Keratinocyte (primary cell): Measurements from ENCODE around the gene GRIA2.

ENCODE experiments used
- EZH2 ChIP-seq: IDR thresholded peaks from one replicate; pipeline ENCODE4 v1.6.1; 2012; ENCODE audit warnings: inconsistent platforms, mild to moderate bottlenecking, low read length, moderate library complexity
- TF ChIP-seq, protein P1 (sequence below), 3 experiments: IDR thresholded peaks in 1 of 3; conservative IDR thresholded peaks in 1 of 3; optimal IDR thresholded peaks in 1 of 3; 2 replicates in 2 of 3; 3 replicates in 1 of 3; pipeline versions ENCODE3 to v1.5.1; 2011; ENCODE audit warnings: low read length in 3 of 3, mild to moderate bottlenecking in 3 of 3, moderate library complexity in 2 of 3, control low read depth in 1 of 3, inconsistent platforms in 1 of 3; ENCODE audit not compliant: insufficient read depth in 2 of 3; ENCODE audit errors: extremely low read depth in 1 of 3

- TF ChIP-seq, protein P1, sequence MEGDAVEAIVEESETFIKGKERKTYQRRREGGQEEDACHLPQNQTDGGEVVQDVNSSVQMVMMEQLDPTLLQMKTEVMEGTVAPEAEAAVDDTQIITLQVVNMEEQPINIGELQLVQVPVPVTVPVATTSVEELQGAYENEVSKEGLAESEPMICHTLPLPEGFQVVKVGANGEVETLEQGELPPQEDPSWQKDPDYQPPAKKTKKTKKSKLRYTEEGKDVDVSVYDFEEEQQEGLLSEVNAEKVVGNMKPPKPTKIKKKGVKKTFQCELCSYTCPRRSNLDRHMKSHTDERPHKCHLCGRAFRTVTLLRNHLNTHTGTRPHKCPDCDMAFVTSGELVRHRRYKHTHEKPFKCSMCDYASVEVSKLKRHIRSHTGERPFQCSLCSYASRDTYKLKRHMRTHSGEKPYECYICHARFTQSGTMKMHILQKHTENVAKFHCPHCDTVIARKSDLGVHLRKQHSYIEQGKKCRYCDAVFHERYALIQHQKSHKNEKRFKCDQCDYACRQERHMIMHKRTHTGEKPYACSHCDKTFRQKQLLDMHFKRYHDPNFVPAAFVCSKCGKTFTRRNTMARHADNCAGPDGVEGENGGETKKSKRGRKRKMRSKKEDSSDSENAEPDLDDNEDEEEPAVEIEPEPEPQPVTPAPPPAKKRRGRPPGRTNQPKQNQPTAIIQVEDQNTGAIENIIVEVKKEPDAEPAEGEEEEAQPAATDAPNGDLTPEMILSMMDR (optimal IDR thresholded peaks at IDR 0.05 in 1 of 3, IDR thresholded peaks at IDR 0.05 in 1 of 3, conservative IDR thresholded peaks at IDR 0.05 in 1 of 3; ENCODE audit: extremely low read depth in 1 of 3, insufficient read depth in 2 of 3, low read length in 3 of 3): peak in 2 of 3 experiments; percentile 30 to 38
- TF ChIP-seq EZH2: no peak
Measured at GRCh38 chr4:157217708-157218107, 2.8 kb upstream of the GRIA2 start.
